HK-2 (cell line): ENCODE results near the gene TMEM239.

Source experiments
- DNase-seq: peaks from one replicate; pipeline ENCODE4 v3.0.0-alpha.2; 2018; ENCODE audit not compliant: unreplicated experiment

TMEM239 gene

GRCh38 chr20:2849529-2849928 is 33.4 kb downstream of the TMEM239 start:
- DNase-seq = no peak

- no peak for DNase-seq
Observed at GRCh38 chr20:2851086-2851485, 34.9 kb downstream of the TMEM239 start.

GRCh38 chr20:2858591-2858990 is 42.4 kb downstream of the TMEM239 start:
- no peak for DNase-seq

GRCh38 chr20:2859330-2860121 is 43.4 kb downstream of the TMEM239 start:
- DNase-seq = no peak

- no peak for DNase-seq
Observed at GRCh38 chr20:2864626-2865025, 48.5 kb downstream of the TMEM239 start.

GRCh38 chr20:2865101-2865500 is 48.9 kb downstream of the TMEM239 start:
- DNase-seq = no peak

- DNase-seq = no peak
Observed at GRCh38 chr20:2865630-2866029, 49.5 kb downstream of the TMEM239 start.

- DNase-seq = no peak
Observed at GRCh38 chr20:2866236-2866635, 50.1 kb downstream of the TMEM239 start.

- DNase-seq = no peak
Observed at GRCh38 chr20:2867081-2867864, 51.1 kb downstream of the TMEM239 start.
